Parathyroid adenoma (tissue), 2 donors: ENCODE data around the gene FBXW7.

Experiments used
- H2AFZ ChIP-seq: fragments of 300-600 bp; sonication (generic); one replicate; pipeline ENCODE4 v1.7.0; 2017; ENCODE audit warnings: antibody characterized with exemption, mild to moderate bottlenecking
- H3K27ac ChIP-seq: fragments of 300-600 bp; sonication (generic); one replicate; pipeline ENCODE4 v1.7.0; 2017
- H3K27me3 ChIP-seq: fragments of 300-600 bp; sonication (generic); one replicate; pipeline ENCODE4 v1.7.0; 2017; ENCODE audit warnings: low read length; ENCODE audit not compliant: control insufficient read depth, insufficient read depth
- H3K36me3 ChIP-seq: fragments of 300-600 bp; sonication (generic); one replicate; pipeline ENCODE4 v1.7.0; 2017; ENCODE audit warnings: low read length; ENCODE audit not compliant: control insufficient read depth, insufficient read depth
- H3K4me1 ChIP-seq: fragments of 300-600 bp; sonication (generic); one replicate; pipeline ENCODE4 v1.7.0; 2017; ENCODE audit warnings: control low read depth
- H3K4me2 ChIP-seq: fragments of 300-600 bp; sonication (generic); one replicate; pipeline ENCODE4 v1.7.0; 2017; ENCODE audit warnings: low read length
- H3K4me3 ChIP-seq: fragments of 300-600 bp; sonication (generic); one replicate; pipeline ENCODE4 v1.7.0; 2017; ENCODE audit warnings: low read depth, low read length
- H3K79me2 ChIP-seq: fragments of 300-600 bp; sonication (generic); one replicate; pipeline ENCODE4 v1.7.0; 2017; ENCODE audit warnings: control low read depth
- H3K9ac ChIP-seq: fragments of 300-600 bp; sonication (generic); one replicate; pipeline ENCODE4 v1.7.0; 2017; ENCODE audit warnings: mild to moderate bottlenecking
- H3K9me3 ChIP-seq: fragments of 300-600 bp; sonication (generic); one replicate; pipeline ENCODE4 v1.7.0; 2017; ENCODE audit warnings: low read length; ENCODE audit not compliant: control insufficient read depth
- CTCF ChIP-seq: fragments of 300-600 bp; sonication (generic); IDR thresholded peaks from one replicate; pipeline ENCODE4 v1.7.0; 2017; ENCODE audit warnings: antibody characterized with exemption, mild to moderate bottlenecking
- donor health status: primary hyperparathyroidism.

The FBXW7 gene

GRCh38 chr4:152431784-152432183 is 104.1 kb downstream of the FBXW7 start:
- no peaks in the 10 kb centered on the region for H3K36me3 ChIP-seq
- H3K9me3 ChIP-seq, result no peaks in the 10 kb centered on the region
- no peaks in the 10 kb centered on the region for H3K27me3 ChIP-seq
- no peak overlapping the region for H3K27ac ChIP-seq
- peaks cover 2% of the 10 kb centered on the region for H3K79me2 ChIP-seq
- peaks cover 5% of the 10 kb centered on the region for H3K4me1 ChIP-seq
- H3K4me2 ChIP-seq, result no peak overlapping the region
- H3K4me3 ChIP-seq, result no peak overlapping the region
- no peak overlapping the region for H3K9ac ChIP-seq
- TF ChIP-seq CTCF, result no peak
- no peak overlapping the region for H2AFZ ChIP-seq

- no peak for TF ChIP-seq CTCF
- H3K9me3 ChIP-seq, result no peaks in the 10 kb centered on the region
- no peaks in the 10 kb centered on the region for H3K79me2 ChIP-seq
- no peak overlapping the region for H3K27ac ChIP-seq
- H3K9ac ChIP-seq, result no peak overlapping the region
- no peaks in the 10 kb centered on the region for H3K36me3 ChIP-seq
- H3K4me2 ChIP-seq, result no peak overlapping the region
- no peak overlapping the region for H2AFZ ChIP-seq
- no peaks in the 10 kb centered on the region for H3K27me3 ChIP-seq
- H3K4me1 ChIP-seq, result peaks cover 5% of the 10 kb centered on the region
- H3K4me3 ChIP-seq, result no peak overlapping the region
Observed at GRCh38 chr4:152431291-152431690, 104.6 kb downstream of the FBXW7 start.

GRCh38 chr4:152430507-152430906 is 105.4 kb downstream of the FBXW7 start:
- no peaks in the 10 kb centered on the region for H3K9me3 ChIP-seq
- TF ChIP-seq CTCF, result no peak
- peaks cover 5% of the 10 kb centered on the region for H3K4me1 ChIP-seq
- no peaks in the 10 kb centered on the region for H3K36me3 ChIP-seq
- no peak overlapping the region for H3K4me3 ChIP-seq
- H3K79me2 ChIP-seq, result no peaks in the 10 kb centered on the region
- no peak overlapping the region for H3K9ac ChIP-seq
- no peak overlapping the region for H3K27ac ChIP-seq
- no peaks in the 10 kb centered on the region for H3K27me3 ChIP-seq
- H2AFZ ChIP-seq, result no peak overlapping the region
- no peak overlapping the region for H3K4me2 ChIP-seq

GRCh38 chr4:152427981-152428380 is 107.9 kb downstream of the FBXW7 start:
- Histone ChIP-seq H3K4me3 (no peak overlapping the region), H3K27me3 (no peaks in the 10 kb centered on the region), H3K4me2 (no peak overlapping the region), H3K9me3 (no peaks in the 10 kb centered on the region), H3K4me1 (peaks cover 5% of the 10 kb centered on the region), H3K27ac (no peak overlapping the region), H3K9ac (no peak overlapping the region), H3K79me2 (no peaks in the 10 kb centered on the region), H2AFZ (no peak overlapping the region), H3K36me3 (no peaks in the 10 kb centered on the region)
- no peak for TF ChIP-seq CTCF

- H3K4me3 ChIP-seq, result no peak overlapping the region
- no peak overlapping the region for H3K27ac ChIP-seq
- no peaks in the 10 kb centered on the region for H3K36me3 ChIP-seq
- no peak for TF ChIP-seq CTCF
- no peak overlapping the region for H2AFZ ChIP-seq
- no peaks in the 10 kb centered on the region for H3K9me3 ChIP-seq
- H3K9ac ChIP-seq, result no peak overlapping the region
- peaks cover 2% of the 10 kb centered on the region for H3K4me1 ChIP-seq
- no peaks in the 10 kb centered on the region for H3K27me3 ChIP-seq
- no peak overlapping the region for H3K4me2 ChIP-seq
- H3K79me2 ChIP-seq, result no peaks in the 10 kb centered on the region
Observed at GRCh38 chr4:152424977-152425376, 110.9 kb downstream of the FBXW7 start.
